K562 (cell line): Measurements from ENCODE around the gene PUDP. TPM values are rescaled to one million over a fixed set of nuclear protein-coding genes. Genes with fewer than 3 reads are reported as not detected.

Source experiments
- AFF1 ChIP-seq, 2 experiments: fragments of 450-650 bp; IDR thresholded peaks; 2 replicates each; pipeline ENCODE4 v1.6.1; 2018; ENCODE audit warnings: mild to moderate bottlenecking in 2 of 2, low read depth in 1 of 2; ENCODE audit not compliant: partially characterized antibody in 2 of 2
- GATAD2A ChIP-seq: fragments of 450-650 bp; IDR thresholded peaks from 2 replicates; pipeline ENCODE4 v1.6.1; 2017
- GATAD2B ChIP-seq: fragments of 450-650 bp; IDR thresholded peaks from 2 replicates; pipeline ENCODE4 v1.6.1; 2017; ENCODE audit warnings: mild to moderate bottlenecking, borderline replicate concordance
- HMGN3 ChIP-seq: IDR thresholded peaks from 2 replicates; pipeline ENCODE4 v1.6.1; 2011; ENCODE audit warnings: borderline replicate concordance, low read depth, mild to moderate bottlenecking, mixed read lengths, low read length; ENCODE audit not compliant: insufficient read length; ENCODE audit errors: extremely low read depth
- HNRNPLL ChIP-seq: fragments of 200-400 bp; formaldehyde crosslinking; IDR thresholded peaks from 2 replicates; pipeline ENCODE4 v1.6.1; 2017; ENCODE audit warnings: low read length, low read depth, mild to moderate bottlenecking; ENCODE audit not compliant: poor library complexity, severe bottlenecking
- KDM2B ChIP-seq: fragments of 250-450 bp; sonication (Bioruptor Pico); IDR thresholded peaks from 2 replicates; pipeline ENCODE4 v1.8.0; 2021; ENCODE audit warnings: mild to moderate bottlenecking, moderate library complexity
- PHTF2 ChIP-seq: fragments of 250-450 bp; sonication (Bioruptor Pico); IDR thresholded peaks from 2 replicates; pipeline ENCODE4 v1.5.0; 2021; ENCODE audit warnings: mild to moderate bottlenecking
- SMARCA4 ChIP-seq: fragments of 450-650 bp; IDR thresholded peaks from 2 replicates; pipeline ENCODE4 v1.6.1; 2016
- TAF7 ChIP-seq: fragments of 450-650 bp; IDR thresholded peaks from 2 replicates; pipeline ENCODE4 v1.6.1; 2016; ENCODE audit warnings: missing genetic modification characterization, missing compliant biosample characterization
- U2AF2 ChIP-seq: fragments of 200-400 bp; formaldehyde crosslinking; optimal IDR thresholded peaks from 2 replicates; pipeline ENCODE3; 2017; ENCODE audit warnings: low read depth, mild to moderate bottlenecking, low read length
- ZBTB34 ChIP-seq: fragments of 250-450 bp; sonication (Bioruptor Pico); IDR thresholded peaks from 2 replicates; pipeline ENCODE4 v1.8.0; 2021; ENCODE audit warnings: mild to moderate bottlenecking, moderate library complexity
- ZNF512 ChIP-seq: IDR thresholded peaks from 2 replicates; pipeline ENCODE4 v1.6.1; 2016; ENCODE audit warnings: missing genetic modification characterization, missing compliant biosample characterization
- polyA plus RNA-seq, 8 experiments: library from polyadenylated mRNA; depleted of rRNA in 4 of 8; stranded (reverse) in 5 of 8; unstranded in 3 of 8; fragments of >200 nt; fragmentation: Nextera tagmentation in 2 of 8; fragmentation: Illumina TruSeq in 1 of 8; extraction: Ambion mirVana in 2 of 8; extraction: Trizol in 1 of 8; gene quantifications; 2 replicates each; pipeline versions ENCODE4 v1.2.1 to v1.2.3, GENCODE V29; 2011 to 2014; ENCODE audit warnings: inconsistent platforms in 1 of 8, missing spikeins in 1 of 8
- total RNA-seq, 7 experiments: library from RNA; depleted of rRNA in 6 of 7; stranded (reverse); fragments of >200 nt in 6 of 7; fragmentation: Illumina TruSeq in 2 of 7; extraction: Trizol in 2 of 7; gene quantifications; 2 replicates each; pipeline versions ENCODE4 v1.2.1 to v1.2.3, GENCODE V29; 2011 to 2021; ENCODE audit warnings: low replicate concordance in 1 of 7

PUDP gene
- total and polyA plus RNA-seq, 9 of the 15 experiments (the other 6 are each of a cell fraction or from before 2014, with no cell fraction given), result 13.6 to 63.0 (median 29.2) TPM

- TF ChIP-seq AFF1 (IDR thresholded peaks at IDR 0.05; ENCODE audit: low read depth in 1 of 2, partially characterized antibody in 2 of 2) (no peak), GATAD2B (no peak), ZBTB34 (CRISPR knock-in tag) (no peak), TAF7 (tag) (no peak), SMARCA4 (no peak), ZNF512 (tag) (no peak), U2AF2 (no peak), HNRNPLL (no peak), HMGN3 (no peak), GATAD2A (no peak), PHTF2 (CRISPR knock-in tag) (no peak), KDM2B (CRISPR knock-in tag) (no peak)
Measured at GRCh38 chrX:7102119-7102518, 45.8 kb downstream of the PUDP start (continued).
